Right atrium auricular region (tissue), 2 donors: ENCODE measurements around the gene ECHDC1. TPM values are rescaled to one million over a fixed set of nuclear protein-coding genes. Genes with fewer than 3 reads are reported as not detected.

Source experiments
- DNase-seq: peaks from one replicate; pipeline ENCODE4 v3.0.0-alpha.2; 2019; ENCODE audit warnings: low spot score
- H3K27ac ChIP-seq, 2 donors: fragments of 200-600 bp; sonication (generic); 1 replicate in 1 of 2; 2 replicates in 1 of 2; pipeline ENCODE4 v1.5.1; 2016 to 2019
- H3K27me3 ChIP-seq, 2 donors: fragments of 200-600 bp; sonication (generic); one replicate each; pipeline versions ENCODE4 v1.5.1 to v1.6.0; 2017 to 2019
- H3K36me3 ChIP-seq: fragments of 200-600 bp; sonication (generic); one replicate; pipeline ENCODE4 v1.5.1; 2016
- H3K4me1 ChIP-seq, 2 donors: fragments of 200-600 bp; sonication (generic); one replicate each; pipeline versions ENCODE4 v1.5.1 to v1.6.0; 2017 to 2019
- H3K4me3 ChIP-seq, 2 donors: fragments of 200-600 bp; sonication (generic); 1 replicate in 1 of 2; 2 replicates in 1 of 2; pipeline ENCODE4 v1.5.1; 2017 to 2019; ENCODE audit warnings: mild to moderate bottlenecking in 1 of 2, moderate library complexity in 1 of 2
- H3K9me3 ChIP-seq, 2 donors: fragments of 200-600 bp; sonication (generic); one replicate each; pipeline ENCODE4 v1.5.1; 2019
- CTCF ChIP-seq, 2 donors: fragments of 200-600 bp; sonication (generic); IDR thresholded peaks; one replicate each; pipeline ENCODE4 v1.5.1; 2019; ENCODE audit warnings: antibody characterized with exemption in 2 of 2
- total RNA-seq, 2 donors: library from RNA; depleted of rRNA; stranded (reverse); fragments of >200 nt; gene quantifications; one replicate each; pipeline ENCODE4 v1.1.0, GENCODE V29; 2016

Gene ECHDC1
- total RNA-seq, 2 donors from 2014 or later, result 29.8 to 37.3 TPM

- no peaks in the 10 kb centered on the region for H3K9me3 ChIP-seq
- peaks cover 0 to 33% of the 10 kb centered on the region in 2 donors for H3K4me1 ChIP-seq
- no peak for DNase-seq
- H3K36me3 ChIP-seq, result no peaks in the 10 kb centered on the region
- H3K27ac ChIP-seq, result peak overlapping the region; percentile 74 to 80
- H3K27me3 ChIP-seq, result no peaks in the 10 kb centered on the region
- TF ChIP-seq CTCF (IDR thresholded peaks at IDR 0.05), result no peak
- H3K4me3 ChIP-seq, result peak overlapping the region; percentile 65 to 77
Observed at GRCh38 chr6:127343809-127344659, 625 bp upstream of the ECHDC1 start.

GRCh38 chr6:127342296-127342945, 988 bp downstream of the ECHDC1 start:
- Histone ChIP-seq H3K9me3 (no peaks in the 10 kb centered on the region), H3K27ac (peak overlapping the region; percentile 74 to 80), H3K4me3 (peak overlapping the region; percentile 65 to 77), H3K27me3 (no peaks in the 10 kb centered on the region), H3K4me1 (peaks cover 0 to 38% of the 10 kb centered on the region in 2 donors), H3K36me3 (no peaks in the 10 kb centered on the region)
- TF ChIP-seq CTCF (IDR thresholded peaks at IDR 0.05), result no peak
- no peak for DNase-seq

GRCh38 chr6:127341471-127342202, 1.8 kb downstream of the ECHDC1 start:
- DNase-seq, result no peak
- H3K4me3 ChIP-seq, result peak overlapping the region in 1 of 2 donors; percentile 65
- H3K27me3 ChIP-seq, result no peaks in the 10 kb centered on the region
- H3K4me1 ChIP-seq, result peaks cover 0 to 38% of the 10 kb centered on the region in 2 donors
- no peaks in the 10 kb centered on the region for H3K9me3 ChIP-seq
- no peak overlapping the region for H3K27ac ChIP-seq
- TF ChIP-seq CTCF (IDR thresholded peaks at IDR 0.05), result no peak
- H3K36me3 ChIP-seq, result no peaks in the 10 kb centered on the region

GRCh38 chr6:127340171-127340570, 3.2 kb downstream of the ECHDC1 start:
- Histone ChIP-seq H3K36me3 (no peaks in the 10 kb centered on the region), H3K27me3 (no peaks in the 10 kb centered on the region), H3K9me3 (no peaks in the 10 kb centered on the region), H3K4me3 (no peak overlapping the region), H3K4me1 (peaks cover 0 to 38% of the 10 kb centered on the region in 2 donors), H3K27ac (no peak overlapping the region)
- TF ChIP-seq CTCF (IDR thresholded peaks at IDR 0.05), result no peak
- DNase-seq, result no peak

GRCh38 chr6:127338936-127339335, 4.5 kb downstream of the ECHDC1 start:
- DNase-seq, result no peak
- no peak for TF ChIP-seq CTCF (IDR thresholded peaks at IDR 0.05)
- H3K36me3 ChIP-seq, result no peaks in the 10 kb centered on the region
- H3K9me3 ChIP-seq, result no peaks in the 10 kb centered on the region
- no peaks in the 10 kb centered on the region for H3K27me3 ChIP-seq
- no peak overlapping the region for H3K4me3 ChIP-seq
- H3K27ac ChIP-seq, result no peak overlapping the region
- H3K4me1 ChIP-seq, result peaks cover 0 to 32% of the 10 kb centered on the region in 2 donors
